Thyroid gland (tissue), 4 donors: ENCODE data around the gene KRTAP12-2.

Experiments used
- POLR2A ChIP-seq, 2 donors: fragments of 450-650 bp; IDR thresholded peaks; one replicate each; pipeline ENCODE4 v1.6.1; 2017; ENCODE audit warnings: antibody characterized with exemption in 2 of 2, mild to moderate bottlenecking in 2 of 2, moderate library complexity in 1 of 2
- TF ChIP-seq, protein P1 (sequence below), 6 experiments: fragments of 200-600 bp in 3 of 6; fragments of 450-650 bp in 3 of 6; sonication (generic) in 3 of 6; IDR thresholded peaks; one replicate each; pipeline ENCODE4 v1.5.1; 2016 to 2019; ENCODE audit warnings: antibody characterized with exemption in 6 of 6, mild to moderate bottlenecking in 2 of 6, inconsistent platforms in 1 of 6, moderate library complexity in 1 of 6

- TF ChIP-seq, protein P1, sequence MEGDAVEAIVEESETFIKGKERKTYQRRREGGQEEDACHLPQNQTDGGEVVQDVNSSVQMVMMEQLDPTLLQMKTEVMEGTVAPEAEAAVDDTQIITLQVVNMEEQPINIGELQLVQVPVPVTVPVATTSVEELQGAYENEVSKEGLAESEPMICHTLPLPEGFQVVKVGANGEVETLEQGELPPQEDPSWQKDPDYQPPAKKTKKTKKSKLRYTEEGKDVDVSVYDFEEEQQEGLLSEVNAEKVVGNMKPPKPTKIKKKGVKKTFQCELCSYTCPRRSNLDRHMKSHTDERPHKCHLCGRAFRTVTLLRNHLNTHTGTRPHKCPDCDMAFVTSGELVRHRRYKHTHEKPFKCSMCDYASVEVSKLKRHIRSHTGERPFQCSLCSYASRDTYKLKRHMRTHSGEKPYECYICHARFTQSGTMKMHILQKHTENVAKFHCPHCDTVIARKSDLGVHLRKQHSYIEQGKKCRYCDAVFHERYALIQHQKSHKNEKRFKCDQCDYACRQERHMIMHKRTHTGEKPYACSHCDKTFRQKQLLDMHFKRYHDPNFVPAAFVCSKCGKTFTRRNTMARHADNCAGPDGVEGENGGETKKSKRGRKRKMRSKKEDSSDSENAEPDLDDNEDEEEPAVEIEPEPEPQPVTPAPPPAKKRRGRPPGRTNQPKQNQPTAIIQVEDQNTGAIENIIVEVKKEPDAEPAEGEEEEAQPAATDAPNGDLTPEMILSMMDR (IDR thresholded peaks at IDR 0.05) = no peak
- TF ChIP-seq POLR2A (IDR thresholded peaks at IDR 0.05) = no peak
Measured at GRCh38 chr21:44664691-44665090, 2.0 kb downstream of the KRTAP12-2 start.
